ENCODE measurements around the gene PIP5K1B.

GRCh38 chr9:68720656-68721313, 15.7 kb downstream of the PIP5K1B start:
- TF ChIP-seq CTCF (conservative IDR thresholded peaks at IDR 0.05; ENCODE audit: low read depth, low read length) (no peak), EZH2 (IDR thresholded peaks at IDR 0.05; ENCODE audit: low read length, unreplicated experiment) (no peak)

All from PC-3 (cell line).